Endothelial cell of umbilical vein (primary cell): ENCODE results near the gene SLC6A9. TPM values are rescaled to one million over a fixed set of nuclear protein-coding genes. Genes with fewer than 3 reads are reported as not detected.

Source experiments
- BruUV-seq: library from RNA; stranded (reverse); fragments of 400-500 nt; replicated peaks from 2 replicates; lab custom pipeline; 2021; lab: Mats Ljungman, UMichigan
- CTCF ChIA-PET: fragments of 300-600, 350-600 bp; sonication (Branson Sonifier 250); formaldehyde crosslinking; loops from one replicate; lab custom pipeline; 2021; ENCODE audit warnings: antibody characterized with exemption, inconsistent platforms; lab: Charles Lee
- POLR2A ChIA-PET: fragments of 300-600, 350-600 bp; sonication (Branson Sonifier 250); formaldehyde crosslinking; loops from one replicate; lab custom pipeline; 2021; ENCODE audit warnings: antibody characterized with exemption, inconsistent platforms; lab: Charles Lee
- DNase-seq: peaks from one replicate; pipeline ENCODE4 v3.0.0-alpha.2; 2011; ENCODE audit warnings: low read depth, low spot score
- FAIRE-seq: peaks from 2 replicates; lab custom pipeline; 2011; peaks lifted over from hg19 to GRCh38; lab: Jason Lieb, UNC
- H2AFZ ChIP-seq: 2 replicates; pipeline ENCODE4 v1.6.0; 2012; ENCODE audit warnings: low read depth, low read length, control low read depth, inconsistent platforms
- H3K27ac ChIP-seq: 2 replicates; pipeline ENCODE4 v1.5.1; 2011; ENCODE audit warnings: low read depth, mild to moderate bottlenecking, control low read depth, low read length, moderate library complexity; ENCODE audit not compliant: insufficient read depth
- H3K27me3 ChIP-seq, 2 experiments: 2 replicates each; pipeline versions ENCODE4 v1.6.0 to v1.6.1; 2011; ENCODE audit warnings: low read length in 2 of 2, mixed read lengths in 1 of 2; ENCODE audit not compliant: control insufficient read depth in 2 of 2, insufficient read depth in 2 of 2
- H3K36me3 ChIP-seq, 2 experiments: 2 replicates in 1 of 2; 3 replicates in 1 of 2; pipeline ENCODE4 v1.5.1; 2011; ENCODE audit warnings: low read length in 2 of 2, mild to moderate bottlenecking in 1 of 2, moderate library complexity in 1 of 2; ENCODE audit not compliant: control insufficient read depth in 2 of 2, insufficient read depth in 2 of 2; ENCODE audit errors: extremely low read depth in 1 of 2
- H3K4me1 ChIP-seq: 3 replicates; pipeline ENCODE4 v1.5.1; 2011; ENCODE audit warnings: mild to moderate bottlenecking, low read length; ENCODE audit not compliant: control insufficient read depth, insufficient read depth; ENCODE audit errors: extremely low read depth
- H3K4me2 ChIP-seq: 2 replicates; pipeline ENCODE4 v1.6.1; 2011; ENCODE audit warnings: low read length, control low read depth, mixed read lengths; ENCODE audit not compliant: insufficient read depth
- H3K4me3 ChIP-seq, 3 experiments: fragments of 200-600 bp in 1 of 3; sonication (generic), shearing (Covaris generic) in 1 of 3; replicated peaks in 1 of 3; 2 replicates each; pipeline ENCODE4 v1.5.1; 2011 to 2016; ENCODE audit warnings: control low read depth in 3 of 3, low read length in 3 of 3, mild to moderate bottlenecking in 2 of 3, inconsistent platforms in 1 of 3, low read depth in 1 of 3, moderate library complexity in 1 of 3; ENCODE audit not compliant: insufficient read depth in 1 of 3
- H3K79me2 ChIP-seq: 2 replicates; pipeline ENCODE4 v1.6.0; 2012; ENCODE audit warnings: low read length, inconsistent platforms; ENCODE audit not compliant: control insufficient read depth, insufficient read depth
- H3K9ac ChIP-seq: replicated peaks from 2 replicates; pipeline ENCODE3; 2011; ENCODE audit warnings: low read length, control low read depth; ENCODE audit not compliant: insufficient read depth; ENCODE audit errors: extremely low read depth
- H3K9me1 ChIP-seq: replicated peaks from 3 replicates; pipeline ENCODE4 v1.6.0; 2011; ENCODE audit warnings: mild to moderate bottlenecking, low read length; ENCODE audit not compliant: control insufficient read depth, insufficient read depth; ENCODE audit errors: extremely low read depth
- H3K9me3 ChIP-seq: replicated peaks from 2 replicates; pipeline ENCODE4 v1.5.1; 2012; ENCODE audit warnings: low read length, inconsistent platforms; ENCODE audit not compliant: control insufficient read depth, insufficient read depth
- H4K20me1 ChIP-seq: replicated peaks from 2 replicates; pipeline ENCODE3; 2011; ENCODE audit warnings: mild to moderate bottlenecking, low read length; ENCODE audit not compliant: control insufficient read depth, insufficient read depth; ENCODE audit errors: extremely low read depth
- CTCF ChIP-seq, 2 donors: IDR thresholded peaks; 1 replicate in 1 of 2; 2 replicates in 1 of 2; pipeline ENCODE4 v1.5.1; 2011; ENCODE audit warnings: low read length in 2 of 2, mild to moderate bottlenecking in 2 of 2, moderate library complexity in 2 of 2, control low read depth in 1 of 2, inconsistent platforms in 1 of 2, low read depth in 1 of 2; ENCODE audit not compliant: insufficient read depth in 1 of 2; ENCODE audit errors: extremely low read depth in 1 of 2
- EZH2 ChIP-seq: IDR thresholded peaks from 2 replicates; pipeline ENCODE4 v1.6.1; 2012; ENCODE audit warnings: borderline replicate concordance, low read depth, mild to moderate bottlenecking, moderate library complexity, low read length, inconsistent platforms; ENCODE audit not compliant: severe bottlenecking
- FOS ChIP-seq: IDR thresholded peaks from 2 replicates; pipeline ENCODE4 v1.6.1; 2011; ENCODE audit warnings: mild to moderate bottlenecking, low read length, moderate library complexity, borderline replicate concordance; ENCODE audit not compliant: insufficient read depth
- GATA2 ChIP-seq: IDR thresholded peaks from 2 replicates; pipeline ENCODE4 v1.7.0; 2011; ENCODE audit warnings: low read depth, mild to moderate bottlenecking, moderate library complexity, mixed read lengths, low read length; ENCODE audit not compliant: insufficient read length, insufficient read depth
- JUN ChIP-seq: IDR thresholded peaks from 2 replicates; pipeline ENCODE4 v1.6.1; 2011; ENCODE audit warnings: borderline replicate concordance, low read depth; ENCODE audit not compliant: insufficient read length, insufficient read depth
- MAX ChIP-seq: IDR thresholded peaks from 2 replicates; pipeline ENCODE4 v1.6.1; 2011; ENCODE audit not compliant: insufficient read depth, insufficient read length
- MYC ChIP-seq: IDR thresholded peaks from one replicate; pipeline ENCODE4 v1.6.1; 2011; ENCODE audit warnings: mild to moderate bottlenecking, low read depth, low read length
- POLR2A ChIP-seq: IDR thresholded peaks from 2 replicates; pipeline ENCODE4 v1.6.1; 2012; ENCODE audit warnings: low read depth, mild to moderate bottlenecking, control low read depth, low read length
- POLR2AphosphoS5 ChIP-seq: IDR thresholded peaks from 2 replicates; pipeline ENCODE4 v1.6.1; 2012; ENCODE audit warnings: low read depth, mild to moderate bottlenecking, control low read depth, low read length, moderate library complexity; ENCODE audit not compliant: insufficient read depth
- dilution Hi-C: fragments of 300-500 bp; cut with MboI; formaldehyde crosslinking; loops from one replicate; pipeline ENCODE4 v1.15.0; 2019; ENCODE audit warnings: low sequenced_read_pairs; ENCODE audit not compliant: extremely low pct_ligation_motif_present
- intact Hi-C: fragments of 100-400 bp; cut with micrococcal nuclease; formaldehyde crosslinking; loops from one replicate; pipeline ENCODE4 v1.10.0; 2022
- polyA plus RNA-seq, 4 experiments: library from polyadenylated mRNA; depleted of rRNA in 3 of 4; stranded (reverse) in 3 of 4; unstranded in 1 of 4; fragments of >200 nt; gene quantifications; 2 replicates each; pipeline versions ENCODE4 v1.2.1 to v1.2.3, GENCODE V29; 2011 to 2012; ENCODE audit warnings: missing spikeins in 1 of 4
- total RNA-seq: library from RNA; stranded (reverse); gene quantifications from 2 replicates; pipeline ENCODE4 v1.2.3, GENCODE V29; 2021

SLC6A9 gene
- total and polyA plus RNA-seq, 2 donors (not counting 3 experiments of a cell fraction or from before 2014, with no cell fraction given): 0.80 to 1.5 TPM

- no peaks in the 10 kb centered on the region for H3K9me3 ChIP-seq
- no peaks in the 10 kb centered on the region for H3K79me2 ChIP-seq
- intact Hi-C loops: loop anchor here (5.0 kb wide), 2 partner anchors 38 to 232 kb away; partner anchors contain the start of gene SLC6A9
- ChIA-PET CTCF (interaction anchor here (0.7 to 3.3 kb wide), 4 partner anchors 11 to 231 kb away, joined by 3 to 13 read pairs (median 5); no protein-coding TSS in a partner anchor), POLR2A (no interaction called here)
- H3K27me3 ChIP-seq: no peaks in the 10 kb centered on the region
- H3K9me1 ChIP-seq: no peaks in the 10 kb centered on the region
- H3K36me3 ChIP-seq: no peaks in the 10 kb centered on the region
- DNase-seq (no peak), FAIRE-seq (no peak)
- no peak overlapping the region for H3K4me2 ChIP-seq
- H3K27ac ChIP-seq: no peak overlapping the region
- dilution Hi-C loops: no loop called here
- H2AFZ ChIP-seq: no peak overlapping the region
- peaks cover 7% of the 10 kb centered on the region for H3K4me1 ChIP-seq
- no peaks in the 10 kb centered on the region for H4K20me1 ChIP-seq
- no peak overlapping the region for H3K4me3 ChIP-seq
- BruUV-seq: no TSS peak
- no peak overlapping the region for H3K9ac ChIP-seq
- TF ChIP-seq CTCF (IDR thresholded peaks at IDR 0.05; ENCODE audit: extremely low read depth in 1 of 2, insufficient read depth in 1 of 2, low read depth in 1 of 2, low read length in 2 of 2): no peak
- TF ChIP-seq POLR2A: no peak
- no peak for TF ChIP-seq MYC
- TF ChIP-seq GATA2: no peak
- TF ChIP-seq FOS: no peak
- no peak for TF ChIP-seq EZH2
- TF ChIP-seq JUN: no peak
- no peak for TF ChIP-seq POLR2AphosphoS5
- no peak for TF ChIP-seq MAX
Measured at GRCh38 chr1:43994071-43994470, 37.2 kb downstream of the SLC6A9 start.
